ENCODE measurements around the gene C9orf153.

Gene C9orf153

DNA sequence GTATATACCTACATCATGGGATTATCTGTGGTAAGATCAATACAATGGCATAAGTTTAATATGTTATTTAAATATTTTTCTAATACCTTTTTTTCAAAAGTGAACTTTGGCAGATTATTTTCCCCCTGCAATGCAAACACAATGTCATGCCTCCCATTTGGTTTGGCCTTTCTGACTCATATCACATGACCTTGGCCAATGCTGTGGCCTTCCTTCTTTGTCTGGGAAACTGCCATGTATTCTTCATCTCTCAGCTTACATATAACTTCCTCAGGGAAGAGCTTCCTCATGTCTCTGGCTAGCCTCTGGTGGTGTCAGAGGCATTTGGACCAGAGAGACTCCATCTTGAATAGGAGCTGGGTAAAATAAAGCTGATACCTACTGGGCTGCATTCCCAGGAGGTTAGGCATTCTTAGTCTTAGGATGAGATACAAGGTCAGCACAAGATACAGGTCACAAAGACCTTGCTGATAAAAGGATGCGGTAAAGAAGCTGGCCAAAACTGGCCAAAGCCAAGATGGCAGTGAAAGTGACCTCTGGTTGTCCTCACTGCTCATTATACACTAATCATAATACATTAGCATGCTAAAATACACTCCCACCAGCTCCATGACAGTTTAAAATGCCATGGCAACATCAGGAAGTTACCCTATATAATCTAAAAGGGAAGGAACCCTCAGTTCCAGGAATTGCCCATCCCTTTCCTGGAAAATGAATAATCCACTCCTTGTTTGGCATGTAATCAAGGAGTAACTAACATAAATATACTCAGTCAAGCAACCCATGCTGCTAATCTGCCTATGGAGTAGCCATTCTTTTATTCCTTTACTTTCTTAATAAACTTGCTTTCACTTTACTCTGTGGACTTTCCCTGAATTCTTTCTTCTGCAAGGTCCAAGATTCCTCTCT lies 76.0 kb downstream of the C9orf153 start:
- Histone ChIP-seq H3K4me1 (no peaks in the 10 kb centered on the region), H3K36me3 (no peaks in the 10 kb centered on the region), H3K9me3 (no peaks in the 10 kb centered on the region), H3K27me3 (no peaks in the 10 kb centered on the region), H3K4me3 (ENCODE audit: low read depth, low read length) (no peak overlapping the region)
- TF ChIP-seq, protein P1, sequence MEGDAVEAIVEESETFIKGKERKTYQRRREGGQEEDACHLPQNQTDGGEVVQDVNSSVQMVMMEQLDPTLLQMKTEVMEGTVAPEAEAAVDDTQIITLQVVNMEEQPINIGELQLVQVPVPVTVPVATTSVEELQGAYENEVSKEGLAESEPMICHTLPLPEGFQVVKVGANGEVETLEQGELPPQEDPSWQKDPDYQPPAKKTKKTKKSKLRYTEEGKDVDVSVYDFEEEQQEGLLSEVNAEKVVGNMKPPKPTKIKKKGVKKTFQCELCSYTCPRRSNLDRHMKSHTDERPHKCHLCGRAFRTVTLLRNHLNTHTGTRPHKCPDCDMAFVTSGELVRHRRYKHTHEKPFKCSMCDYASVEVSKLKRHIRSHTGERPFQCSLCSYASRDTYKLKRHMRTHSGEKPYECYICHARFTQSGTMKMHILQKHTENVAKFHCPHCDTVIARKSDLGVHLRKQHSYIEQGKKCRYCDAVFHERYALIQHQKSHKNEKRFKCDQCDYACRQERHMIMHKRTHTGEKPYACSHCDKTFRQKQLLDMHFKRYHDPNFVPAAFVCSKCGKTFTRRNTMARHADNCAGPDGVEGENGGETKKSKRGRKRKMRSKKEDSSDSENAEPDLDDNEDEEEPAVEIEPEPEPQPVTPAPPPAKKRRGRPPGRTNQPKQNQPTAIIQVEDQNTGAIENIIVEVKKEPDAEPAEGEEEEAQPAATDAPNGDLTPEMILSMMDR (IDR thresholded peaks at IDR 0.05; ENCODE audit: low read depth, low read length), result no peak
- DNase-seq, result no peak

DNA sequence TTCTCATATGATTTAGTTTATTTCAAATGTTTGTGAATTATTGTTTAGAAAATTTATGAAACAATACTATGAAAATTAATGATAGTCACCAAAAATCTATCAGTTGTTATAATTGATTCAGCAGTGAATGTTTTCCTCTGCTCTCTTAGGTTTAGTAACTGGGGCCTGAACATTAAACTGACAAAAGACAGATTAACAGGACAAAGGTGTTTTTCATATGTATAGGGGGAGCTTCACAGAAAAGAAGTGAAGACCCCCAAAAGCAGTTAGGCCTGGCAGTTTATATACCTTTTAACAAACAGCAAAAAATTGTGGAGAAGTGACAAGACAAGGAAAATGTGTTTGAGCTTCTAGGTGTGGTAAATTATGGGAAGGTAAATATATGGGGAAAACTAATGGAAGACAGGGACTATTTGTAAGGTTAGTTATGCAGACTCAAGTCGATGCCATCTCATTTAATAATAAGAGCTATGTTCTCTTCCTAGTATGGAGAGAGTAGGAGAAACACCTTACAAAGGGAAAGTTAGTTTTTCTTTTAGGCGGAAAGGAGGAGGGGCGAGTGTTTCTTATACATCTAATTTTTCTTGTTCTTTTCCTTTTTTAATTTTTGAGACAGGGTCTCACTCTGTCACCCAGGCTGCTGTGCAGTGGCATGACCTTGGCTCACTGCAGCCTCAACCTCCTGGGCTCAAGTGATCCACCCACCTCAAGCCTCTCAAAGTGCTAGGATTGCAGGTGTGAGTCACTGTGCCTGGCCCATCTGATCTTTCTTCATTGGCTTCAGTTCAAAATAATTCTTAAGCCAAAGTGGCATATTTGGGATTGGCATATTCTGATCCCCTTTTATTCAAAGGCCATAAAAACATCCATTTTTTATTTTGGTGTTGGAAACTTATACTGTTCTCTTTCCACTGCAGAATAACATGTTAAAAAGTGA lies 77.8 kb downstream of the C9orf153 start:
- no peaks in the 10 kb centered on the region for H3K9me3 ChIP-seq
- H3K4me3 ChIP-seq (ENCODE audit: low read depth, low read length), result no peak overlapping the region
- H3K36me3 ChIP-seq, result no peaks in the 10 kb centered on the region
- TF ChIP-seq, protein P1 (IDR thresholded peaks at IDR 0.05; ENCODE audit: low read depth, low read length), result no peak
- no peaks in the 10 kb centered on the region for H3K27me3 ChIP-seq
- DNase-seq, result no peak
- H3K4me1 ChIP-seq, result no peaks in the 10 kb centered on the region

DNA sequence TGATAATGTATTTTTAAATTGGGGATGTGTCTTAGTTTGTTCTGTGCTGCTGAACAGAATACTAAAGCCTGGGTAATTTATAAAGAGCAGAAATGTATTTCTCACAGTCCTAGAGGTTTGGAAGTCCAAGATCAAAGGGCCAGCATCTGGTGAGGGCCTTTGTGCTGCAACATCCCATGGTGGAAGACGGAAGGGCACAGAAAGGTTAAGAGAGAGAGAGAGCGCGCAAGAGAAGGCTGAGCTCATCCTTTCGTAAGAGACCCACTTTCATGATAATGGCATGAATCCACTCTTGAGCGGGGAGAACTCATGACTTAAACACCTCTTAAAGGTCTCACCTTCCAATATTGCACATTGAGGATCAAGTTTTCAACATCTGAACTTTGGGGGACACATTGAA lies 81.0 kb downstream of the C9orf153 start:
- DNase-seq, result no peak
- Histone ChIP-seq H3K4me1 (no peaks in the 10 kb centered on the region), H3K9me3 (no peaks in the 10 kb centered on the region), H3K27me3 (no peaks in the 10 kb centered on the region), H3K4me3 (ENCODE audit: low read depth, low read length) (no peak overlapping the region), H3K36me3 (no peaks in the 10 kb centered on the region)
- TF ChIP-seq, protein P1 (IDR thresholded peaks at IDR 0.05; ENCODE audit: low read depth, low read length), result no peak

DNA sequence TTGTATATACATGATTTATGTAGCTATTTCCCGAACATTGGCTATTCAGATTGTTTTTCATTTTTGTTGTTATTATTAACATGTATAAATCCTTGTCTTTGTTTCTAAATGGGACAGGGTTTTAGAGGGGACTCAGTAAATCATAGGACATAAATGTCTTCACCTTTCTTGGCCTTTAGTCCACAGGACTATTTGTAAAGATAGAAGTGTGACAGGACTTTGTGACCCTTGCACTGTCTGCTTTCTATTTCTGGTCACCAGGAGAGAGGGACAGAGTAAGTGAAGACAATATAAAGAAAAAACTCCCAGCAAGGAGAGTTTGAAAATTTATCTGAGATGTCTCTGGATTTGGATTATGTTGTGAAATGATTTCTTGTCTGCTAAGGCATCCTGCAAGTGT lies 81.5 kb downstream of the C9orf153 start:
- H3K36me3 ChIP-seq, result no peaks in the 10 kb centered on the region
- H3K4me3 ChIP-seq (ENCODE audit: low read depth, low read length), result no peak overlapping the region
- no peak for DNase-seq
- H3K27me3 ChIP-seq, result no peaks in the 10 kb centered on the region
- H3K4me1 ChIP-seq, result no peaks in the 10 kb centered on the region
- H3K9me3 ChIP-seq, result no peaks in the 10 kb centered on the region
- TF ChIP-seq, protein P1 (IDR thresholded peaks at IDR 0.05; ENCODE audit: low read depth, low read length), result no peak

DNA sequence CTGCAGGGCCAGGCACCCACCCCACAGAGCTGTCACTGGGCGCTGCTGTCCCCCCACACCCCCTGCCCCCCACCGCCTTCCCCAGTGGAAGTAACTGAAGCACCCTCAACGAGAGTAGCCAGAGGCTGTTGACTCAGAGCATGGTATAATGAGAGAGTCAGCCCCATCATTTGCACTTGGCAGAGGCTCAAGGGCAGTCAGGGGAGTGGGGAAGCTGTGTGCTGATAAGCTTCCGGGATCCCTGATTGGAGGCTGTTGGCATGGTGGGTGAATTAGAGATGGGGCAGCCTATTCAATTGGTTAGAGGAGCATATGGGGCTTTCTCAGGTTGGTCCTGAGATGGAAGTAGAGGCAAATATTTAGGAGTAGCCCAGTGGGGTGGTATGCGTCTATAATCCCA lies 83.0 kb downstream of the C9orf153 start:
- peak; percentile 67 for DNase-seq
- TF ChIP-seq, protein P1 (IDR thresholded peaks at IDR 0.05; ENCODE audit: low read depth, low read length), result no peak
- H3K4me3 ChIP-seq (ENCODE audit: low read depth, low read length), result no peak overlapping the region; the same call in 1 of the 2 replicates
- no peaks in the 10 kb centered on the region for H3K27me3 ChIP-seq
- no peaks in the 10 kb centered on the region for H3K4me1 ChIP-seq
- no peaks in the 10 kb centered on the region for H3K36me3 ChIP-seq
- no peaks in the 10 kb centered on the region for H3K9me3 ChIP-seq
